Skeletal muscle cell (primary cell): ENCODE measurements around the gene DUS1L.

Experiments
- DNase-seq: peaks from one replicate; pipeline ENCODE4 v3.0.0-alpha.2; 2010; ENCODE audit warnings: low read depth
- H3K4me3 ChIP-seq: 2 replicates; pipeline ENCODE4 v1.5.1; 2011; ENCODE audit warnings: low read depth, mild to moderate bottlenecking, control low read depth, low read length, moderate library complexity

Gene DUS1L

DNA sequence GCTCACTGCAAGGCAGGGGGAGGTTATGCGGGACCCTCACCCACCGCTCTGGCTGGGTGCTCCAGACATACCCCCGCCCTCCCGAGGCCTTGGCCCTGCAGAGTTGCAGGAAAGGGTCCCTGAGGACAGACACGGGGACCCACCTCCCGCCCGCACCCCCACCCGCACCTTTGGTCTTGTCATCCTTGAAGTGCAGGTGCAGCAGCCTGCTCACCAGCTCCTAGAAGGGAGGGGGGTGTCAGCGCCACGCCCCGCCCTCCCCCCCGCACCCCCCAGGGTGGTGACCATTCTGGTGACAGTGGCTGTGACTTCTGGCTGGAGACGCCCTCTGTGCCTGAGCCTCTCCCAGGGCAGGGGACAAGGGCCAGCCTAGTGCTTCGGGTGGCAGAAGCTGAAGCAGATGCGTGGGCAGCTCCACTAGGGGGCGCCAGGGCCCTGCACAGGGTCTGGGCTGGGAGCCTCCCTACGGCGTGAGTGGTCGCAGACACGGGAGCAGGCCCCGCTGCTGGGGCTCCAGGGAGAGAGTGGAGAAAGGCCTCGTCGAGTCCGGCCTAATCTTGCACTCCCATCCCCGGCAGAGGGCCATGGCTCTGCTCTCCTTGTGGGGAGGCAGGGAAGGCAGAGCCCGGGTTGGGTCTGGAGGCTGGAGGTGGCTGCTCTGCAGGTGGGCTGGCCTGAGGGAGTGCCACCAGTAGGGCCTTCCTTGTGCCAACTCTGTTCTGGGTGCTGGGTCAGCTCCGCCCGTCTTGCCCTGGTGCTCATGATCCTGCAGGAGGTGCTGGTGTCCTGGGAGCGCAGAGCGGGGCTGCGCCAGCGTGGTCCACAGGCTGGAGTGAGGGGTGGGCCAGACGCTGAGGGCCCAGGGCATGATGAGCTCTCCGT is 45.7 kb downstream of the DUS1L start:
- no peak overlapping the region for H3K4me3 ChIP-seq
- no peak for DNase-seq

DNA sequence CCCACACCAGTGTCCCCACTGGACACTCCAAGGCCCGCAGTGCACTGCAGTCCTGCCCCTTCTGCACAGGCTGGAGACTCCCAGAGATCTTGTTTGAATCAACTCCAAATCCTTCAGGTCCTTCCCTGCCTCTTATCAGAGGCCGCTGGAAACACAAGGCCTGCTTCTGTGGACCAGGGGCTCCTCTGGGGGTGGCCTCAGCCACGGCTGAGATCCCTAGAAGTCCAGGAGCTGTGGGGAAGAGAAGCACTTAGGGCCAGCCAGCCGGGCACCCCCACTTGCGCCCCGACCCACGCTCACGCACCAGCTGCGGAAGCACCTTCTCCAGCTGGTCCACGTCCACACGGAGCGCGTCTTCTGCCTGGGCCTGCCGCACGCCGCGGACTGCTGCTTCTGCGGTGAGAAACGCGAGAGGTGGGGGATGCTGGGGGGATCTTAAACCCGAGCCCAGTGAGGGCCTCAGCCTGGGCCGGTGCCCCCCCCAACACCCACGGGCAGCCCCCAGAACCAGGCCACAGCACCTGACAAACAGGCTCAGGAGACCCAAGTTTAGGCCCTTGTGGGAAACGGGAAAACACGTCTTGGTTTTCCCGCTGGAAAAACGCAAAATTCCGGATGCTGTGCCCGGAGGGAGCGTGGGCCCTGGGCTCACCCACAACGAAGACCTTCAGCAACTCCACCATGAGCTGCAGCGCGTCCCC is 46.5 kb downstream of the DUS1L start:
- DNase-seq: no peak
- no peak overlapping the region for H3K4me3 ChIP-seq

DNA sequence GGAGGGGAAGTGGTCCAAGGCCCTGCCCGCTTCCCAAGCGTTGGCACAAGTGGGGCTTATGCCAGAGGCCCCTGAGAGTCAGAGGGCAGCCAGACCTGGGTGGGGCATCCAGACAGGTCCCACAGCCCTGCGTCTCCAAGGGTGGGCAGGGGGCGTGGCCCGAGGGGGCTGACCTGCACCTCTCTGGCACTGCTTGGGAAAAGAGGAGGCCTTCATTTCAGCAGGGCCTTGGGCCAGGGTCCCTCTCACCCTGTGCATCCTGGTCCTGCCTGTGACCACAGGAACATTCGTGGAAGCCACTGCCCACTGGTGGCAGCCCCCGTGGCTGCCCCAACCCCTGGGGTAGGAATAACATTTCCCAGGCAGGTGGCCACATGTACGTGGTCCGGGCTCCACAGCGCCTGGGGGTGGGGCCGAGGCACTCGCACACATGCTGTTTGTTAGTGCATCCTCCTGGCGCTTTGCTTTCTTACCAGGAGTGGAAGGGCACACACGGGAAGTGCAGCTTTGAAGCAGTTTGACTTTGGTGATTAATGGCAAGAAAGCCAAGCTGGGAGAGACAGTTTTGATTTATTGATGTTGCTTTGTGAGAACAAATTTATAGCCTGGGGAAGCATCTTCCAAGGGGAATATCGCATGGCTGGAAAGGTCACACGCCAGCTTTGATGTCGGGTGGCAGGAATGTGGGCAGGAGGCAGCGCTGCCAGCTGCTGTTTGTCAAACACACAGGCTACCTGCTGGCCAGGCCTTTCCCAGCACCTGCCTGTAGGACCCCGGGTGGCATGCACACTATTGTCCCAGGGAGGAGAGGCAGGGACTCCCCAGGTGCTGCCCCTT is 47.2 kb downstream of the DUS1L start:
- DNase-seq: no peak
- H3K4me3 ChIP-seq: no peak overlapping the region

DNA sequence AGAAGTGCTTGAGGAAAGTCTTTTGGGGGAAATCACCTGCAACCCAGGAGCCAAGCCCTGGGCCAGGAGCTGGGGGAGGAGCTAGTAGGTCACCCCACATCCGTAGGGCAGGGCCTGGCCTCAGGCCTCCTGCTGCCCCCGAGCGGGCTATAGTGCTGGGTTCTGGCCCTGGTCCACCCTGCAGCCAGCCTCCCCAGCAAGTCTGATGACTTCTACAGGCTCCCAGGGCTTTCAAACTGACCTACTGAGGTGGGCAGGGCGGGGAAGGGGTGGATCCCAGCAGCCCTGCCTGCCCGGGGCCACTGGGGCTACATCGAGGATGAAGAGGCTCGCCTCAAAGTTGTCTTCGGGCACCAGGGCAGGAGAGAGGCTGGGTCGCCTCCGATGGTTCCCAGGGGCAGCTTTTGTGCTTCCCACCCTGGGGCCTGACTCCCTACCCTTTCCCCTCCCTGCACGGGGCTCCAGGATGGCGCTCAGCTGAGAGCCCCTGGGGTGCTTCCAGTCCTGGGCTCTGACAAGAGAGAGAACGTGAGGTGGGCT is 47.9 kb downstream of the DUS1L start:
- no peak overlapping the region for H3K4me3 ChIP-seq
- DNase-seq: no peak

DNA sequence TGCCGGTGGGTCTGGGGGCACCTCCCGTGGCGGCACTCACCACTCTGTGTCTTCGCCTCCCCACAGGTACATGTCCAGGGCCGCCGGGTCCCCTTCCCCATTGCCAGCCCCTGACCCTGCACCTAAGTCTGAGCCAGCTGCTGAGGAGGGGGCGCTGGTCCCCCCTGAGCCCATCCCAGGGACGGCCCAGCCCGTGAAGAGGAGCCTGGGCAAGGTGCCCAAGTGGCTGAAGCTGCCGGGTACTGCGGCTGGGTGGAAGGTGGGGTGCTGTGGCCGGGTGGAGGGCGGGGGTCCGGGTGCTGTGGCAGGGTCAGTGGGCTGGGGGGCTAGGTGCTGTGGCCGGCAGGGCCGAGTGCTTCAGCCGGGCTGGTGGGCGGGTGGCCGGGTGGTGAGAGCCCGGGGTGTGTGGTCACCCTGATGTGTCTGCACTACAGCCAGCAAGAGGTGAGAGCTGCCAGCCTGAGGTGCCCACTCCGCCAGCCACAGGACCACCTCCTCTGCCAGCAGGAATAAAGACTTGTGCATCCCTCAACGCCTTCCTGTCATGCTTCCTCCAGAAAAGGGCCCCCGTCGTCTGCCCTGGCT is 48.6 kb downstream of the DUS1L start:
- DNase-seq: no peak
- no peak overlapping the region for H3K4me3 ChIP-seq

DNA sequence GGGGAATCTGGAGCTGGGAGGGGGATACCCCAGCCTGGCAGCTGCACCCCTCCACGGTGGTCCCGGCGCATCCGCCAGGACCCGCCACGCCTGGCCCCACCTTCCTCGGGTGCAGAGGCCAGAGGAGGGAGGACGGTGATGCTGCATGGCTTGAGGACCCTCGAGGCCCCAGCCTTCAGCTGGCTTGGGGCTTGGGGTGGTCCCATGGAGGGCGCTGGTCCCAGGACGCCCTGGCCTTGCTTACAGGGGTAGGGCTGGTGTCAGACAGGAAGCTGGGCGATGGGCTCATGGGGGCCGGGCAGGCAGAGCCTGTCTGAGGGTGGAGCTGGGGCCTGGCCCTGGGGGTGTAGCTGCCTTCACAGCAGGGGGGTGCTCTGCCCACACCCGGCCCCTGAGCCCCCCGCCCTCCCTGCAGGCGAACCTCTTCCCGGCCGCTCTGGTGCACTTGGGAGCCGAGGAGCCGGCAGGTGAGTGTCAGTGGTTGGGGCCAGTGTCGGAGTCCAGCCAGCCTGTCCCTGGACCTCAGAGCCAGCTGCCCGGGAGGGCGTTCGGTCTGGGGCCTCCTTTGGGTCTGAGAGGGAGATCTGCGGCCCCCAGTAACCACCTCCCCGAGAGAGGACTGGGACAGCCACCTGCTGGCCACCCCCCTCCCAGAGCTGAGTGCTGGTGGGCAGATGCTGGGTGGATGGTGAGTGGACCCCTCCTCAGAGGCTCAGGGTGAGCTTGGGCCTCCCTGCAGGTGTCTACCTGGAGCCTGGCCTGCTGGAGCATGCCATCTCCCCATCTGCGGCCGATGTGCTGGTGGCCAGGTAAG is 49.3 kb downstream of the DUS1L start:
- DNase-seq: no peak
- H3K4me3 ChIP-seq: no peak overlapping the region

DNA sequence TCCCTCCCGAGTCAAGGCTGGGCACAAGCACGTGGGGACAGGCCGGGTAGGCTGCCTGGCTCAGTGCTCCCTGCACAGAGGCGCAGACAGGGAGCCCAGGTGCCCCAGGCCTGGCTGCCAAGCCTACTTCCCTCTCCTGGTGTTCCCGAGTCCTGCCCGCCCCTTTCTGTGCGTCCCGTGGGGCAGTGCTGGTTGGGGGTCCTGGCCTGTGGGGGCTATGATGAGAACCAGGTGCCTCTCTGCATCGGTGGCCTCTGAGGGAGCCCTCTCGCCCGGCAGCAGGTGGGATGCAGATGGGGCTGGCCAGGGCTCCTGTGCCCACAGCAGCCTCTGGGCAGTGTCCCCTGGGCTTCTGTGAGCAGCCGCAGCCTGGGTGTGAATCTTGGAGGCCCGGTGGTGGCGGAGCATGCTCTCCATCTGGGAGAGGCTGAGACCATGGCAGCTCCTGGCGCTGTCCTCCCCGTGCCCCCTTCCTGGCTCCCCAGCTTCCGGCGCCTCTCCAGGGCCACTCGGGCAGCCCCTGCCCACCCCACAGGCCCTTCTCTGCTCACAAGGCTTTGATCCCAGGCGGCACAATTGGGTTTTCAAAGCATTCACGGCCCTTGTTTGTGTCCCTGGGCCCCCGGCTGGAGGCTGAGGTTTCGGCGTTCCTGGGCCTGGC is 50.2 kb downstream of the DUS1L start:
- no peak overlapping the region for H3K4me3 ChIP-seq
- no peak for DNase-seq

DNA sequence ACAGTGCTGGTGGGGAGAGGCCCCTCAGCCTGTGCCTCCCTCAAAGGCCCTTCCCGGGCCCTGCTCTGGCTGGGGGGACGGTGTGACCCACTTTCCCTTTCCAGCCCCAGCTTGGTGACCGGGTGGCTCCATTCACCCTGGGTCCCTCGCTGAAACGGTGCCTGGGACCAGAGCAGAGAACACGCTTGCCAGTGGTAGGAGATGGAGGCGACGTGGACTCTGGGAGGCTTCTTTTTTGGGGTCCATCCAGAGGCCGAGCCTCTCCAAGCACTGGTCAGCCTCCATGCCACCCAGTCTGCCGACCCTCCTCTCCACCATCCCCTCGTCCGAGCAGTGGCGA is 50.7 kb downstream of the DUS1L start:
- no peak for DNase-seq

DNA sequence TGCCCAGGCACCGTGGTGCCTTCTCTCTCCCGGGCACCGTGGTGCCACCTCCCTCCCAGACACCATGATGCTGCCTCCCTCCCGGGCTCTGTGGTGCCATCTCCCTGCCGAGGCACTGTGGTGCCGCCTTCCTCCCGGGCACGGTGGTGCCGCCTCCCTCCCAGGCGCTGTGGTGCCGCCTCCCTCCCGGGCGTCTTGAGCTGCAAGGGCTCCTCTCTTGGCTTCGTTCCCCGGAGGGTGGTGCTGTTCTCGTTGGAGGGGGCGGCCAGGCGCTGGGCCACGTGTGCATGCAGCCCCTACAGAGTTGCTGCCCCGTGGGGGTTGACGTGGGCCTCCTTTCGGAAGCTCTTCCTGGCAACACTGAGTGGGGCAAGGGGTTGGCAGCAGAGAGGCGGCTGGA is 51.2 kb downstream of the DUS1L start:
- no peak for DNase-seq
- no peak overlapping the region for H3K4me3 ChIP-seq

More for the DNA sequence above, 50.7 kb downstream of the DUS1L start:
- H3K4me3 ChIP-seq: no peak overlapping the region

DNA sequence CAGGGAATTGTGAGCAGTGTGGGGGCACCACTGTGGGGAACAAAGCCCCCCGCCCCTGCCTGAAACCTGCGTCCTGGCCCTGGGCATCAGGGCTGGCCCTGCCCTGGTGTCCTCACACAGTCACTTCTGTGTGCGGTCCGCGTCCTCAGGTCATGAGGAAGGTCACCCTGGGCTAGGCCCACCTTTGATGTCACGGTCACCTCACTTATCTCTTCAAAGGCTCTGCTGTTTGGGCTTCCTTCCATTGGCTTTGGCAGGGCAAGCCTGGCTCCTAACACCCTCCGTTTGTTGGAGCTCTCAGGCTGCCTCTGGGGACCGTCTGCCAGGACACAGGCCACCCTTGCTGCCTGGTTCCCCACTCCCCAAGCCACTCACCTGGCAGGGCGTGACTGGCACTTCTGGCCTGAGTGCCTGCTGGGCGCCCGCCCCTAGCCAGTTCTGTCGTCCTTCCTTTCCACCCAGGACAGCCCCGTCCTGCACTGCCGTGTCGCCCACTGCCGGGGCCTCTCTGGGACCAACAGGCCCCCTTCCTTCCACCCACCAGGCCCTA is 51.8 kb downstream of the DUS1L start:
- H3K4me3 ChIP-seq: no peak overlapping the region
- no peak for DNase-seq

DNA sequence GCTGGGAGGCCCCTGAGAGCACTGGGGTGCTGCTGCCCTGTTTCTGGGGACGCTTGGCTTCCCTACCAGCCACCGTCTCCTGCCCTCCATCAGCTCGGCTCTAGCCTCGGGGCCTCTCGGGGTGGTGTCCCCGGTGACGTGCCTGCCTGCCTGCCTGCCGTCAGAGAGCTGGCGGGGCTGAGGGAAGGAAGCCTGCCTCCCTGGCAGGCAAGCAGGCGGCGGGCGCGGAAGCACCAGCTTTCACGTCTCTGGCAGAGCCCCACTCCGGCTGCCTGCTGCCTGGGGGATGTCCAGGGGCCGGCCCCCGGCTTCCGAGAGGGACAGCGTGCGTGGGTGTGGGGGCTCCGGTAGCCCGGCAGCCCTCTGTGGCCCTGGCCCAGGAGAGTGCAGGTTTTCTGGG is 52.3 kb downstream of the DUS1L start:
- no peak overlapping the region for H3K4me3 ChIP-seq
- no peak for DNase-seq

DNA sequence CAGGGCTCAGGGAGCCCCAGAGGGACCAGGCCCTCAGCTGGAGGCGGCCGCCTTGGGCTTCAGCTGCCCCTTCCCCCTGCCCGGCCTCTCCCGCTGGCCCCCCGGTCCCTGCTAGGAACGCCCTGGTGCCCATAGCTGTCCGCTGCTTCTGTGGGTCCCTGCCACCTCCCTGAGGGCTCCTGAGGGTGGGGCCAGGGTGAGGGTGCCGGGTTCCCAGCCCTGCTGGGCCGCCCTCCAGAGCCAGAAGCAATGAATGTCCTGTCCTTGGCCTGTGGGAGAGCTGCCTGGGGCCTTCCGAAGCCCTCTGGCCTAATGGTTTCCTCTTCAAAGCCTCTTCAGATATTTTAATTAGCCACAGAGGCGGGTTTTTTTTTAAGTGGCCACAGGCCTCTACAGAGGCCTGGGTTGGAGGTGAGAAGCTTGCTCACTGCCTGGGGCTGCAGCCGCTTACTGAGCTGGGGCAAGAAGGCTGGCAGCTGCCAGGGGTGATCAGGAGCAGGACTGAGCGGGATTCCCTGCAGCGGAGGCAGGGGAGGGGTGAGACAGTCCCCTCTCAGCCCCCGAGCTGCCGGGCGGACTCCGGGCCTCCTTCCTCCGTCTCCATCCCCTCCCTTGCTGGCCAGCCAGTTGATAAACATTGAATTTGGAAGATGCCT is 52.8 kb downstream of the DUS1L start:
- H3K4me3 ChIP-seq: no peak overlapping the region
- no peak for DNase-seq

DNA sequence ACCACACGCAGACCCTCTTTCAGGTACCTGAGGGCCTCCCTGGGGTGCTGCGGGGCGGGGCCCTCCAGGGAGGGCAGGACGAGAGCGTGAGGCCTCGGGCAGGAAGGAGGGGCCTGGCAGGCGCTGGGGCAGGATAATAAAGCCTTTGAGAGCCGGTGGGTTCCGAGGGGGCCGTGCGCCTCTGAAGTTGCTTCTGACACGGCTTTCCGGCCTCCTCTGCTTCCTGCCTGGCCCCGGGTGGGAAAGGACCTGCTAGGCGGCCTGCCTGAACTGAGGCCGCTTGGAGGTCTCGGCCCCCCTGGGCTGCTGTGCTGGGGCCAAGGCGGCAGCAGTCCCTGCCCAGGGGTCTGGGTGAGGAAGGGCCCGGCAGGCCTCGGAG is 53.4 kb downstream of the DUS1L start:
- no peak for DNase-seq
- no peak overlapping the region for H3K4me3 ChIP-seq

DNA sequence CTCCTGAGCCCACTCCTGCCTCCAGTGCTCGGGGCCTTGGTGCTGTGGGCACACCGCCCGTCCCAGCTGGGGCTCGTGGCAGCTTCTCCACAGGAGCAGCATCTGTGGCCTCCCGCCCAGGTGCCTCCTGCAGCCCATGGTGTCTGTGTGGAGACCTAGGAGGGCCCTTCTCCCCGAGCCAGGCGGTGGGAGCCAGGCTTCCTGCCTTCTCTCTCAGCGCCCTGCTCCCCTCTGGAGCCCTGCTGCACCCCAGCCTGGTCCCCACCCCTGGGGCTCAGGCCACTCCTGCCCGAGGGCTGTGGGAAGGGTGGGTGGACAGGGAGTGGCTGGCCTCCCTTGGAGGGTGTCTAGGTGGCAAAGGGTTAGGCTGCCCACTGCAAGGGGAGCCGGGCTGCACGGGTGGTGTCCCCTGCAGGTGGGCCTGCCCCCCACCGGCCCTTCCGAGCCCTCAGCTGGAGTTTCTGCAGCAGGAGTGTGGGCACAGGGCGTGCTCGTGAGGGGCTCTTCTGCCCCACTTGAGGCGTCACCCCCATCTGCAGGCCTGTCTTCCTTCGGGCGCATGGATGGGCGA is 53.9 kb downstream of the DUS1L start:
- no peak overlapping the region for H3K4me3 ChIP-seq
- no peak for DNase-seq

DNA sequence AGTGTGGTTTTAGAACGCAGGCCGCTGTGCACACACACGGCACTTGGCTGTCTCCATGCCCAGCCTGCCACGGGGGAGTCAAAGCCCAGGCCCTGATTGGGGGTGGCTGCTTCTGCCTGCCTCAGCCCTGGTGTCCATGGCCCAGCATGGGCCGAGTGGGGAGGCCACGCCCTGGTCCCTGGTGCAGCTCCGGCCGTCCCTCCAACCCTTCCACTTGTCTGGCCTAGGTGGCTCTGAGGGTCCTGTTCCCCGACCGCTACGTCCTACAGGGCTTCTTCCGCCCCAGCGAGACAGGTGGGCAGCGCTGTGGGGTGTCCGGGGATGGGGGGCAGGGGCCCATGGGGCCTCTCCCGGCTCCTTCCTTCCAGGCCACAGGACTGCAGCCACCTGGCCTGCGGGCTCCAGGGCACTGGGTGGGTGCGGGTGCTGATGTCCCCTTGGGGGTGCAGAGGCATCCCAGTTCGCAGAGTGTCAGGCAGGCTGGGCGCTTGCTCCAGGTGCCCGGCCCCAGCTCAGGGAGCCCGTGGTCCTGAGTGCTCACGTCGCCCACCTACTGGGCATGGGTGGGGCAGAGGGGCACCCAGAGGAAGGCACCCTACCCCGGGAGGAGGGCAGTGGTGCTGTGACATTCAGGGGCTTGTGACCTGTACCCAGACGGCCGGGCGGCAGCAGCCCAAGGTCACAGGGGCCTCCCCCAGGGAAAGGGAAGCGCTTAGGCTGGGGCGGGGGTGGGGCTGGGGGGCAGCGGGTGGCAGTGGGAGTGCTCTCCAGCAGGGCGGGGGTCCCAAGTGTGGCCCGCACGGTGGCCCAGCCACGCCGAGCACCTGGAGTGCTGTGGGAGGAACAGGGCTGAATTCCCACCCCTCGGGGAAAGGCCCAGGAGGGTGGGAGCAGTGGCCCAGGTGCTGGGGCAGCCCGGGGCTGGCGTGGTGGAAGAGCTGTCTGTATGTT is 54.8 kb downstream of the DUS1L start:
- no peak overlapping the region for H3K4me3 ChIP-seq

DNA sequence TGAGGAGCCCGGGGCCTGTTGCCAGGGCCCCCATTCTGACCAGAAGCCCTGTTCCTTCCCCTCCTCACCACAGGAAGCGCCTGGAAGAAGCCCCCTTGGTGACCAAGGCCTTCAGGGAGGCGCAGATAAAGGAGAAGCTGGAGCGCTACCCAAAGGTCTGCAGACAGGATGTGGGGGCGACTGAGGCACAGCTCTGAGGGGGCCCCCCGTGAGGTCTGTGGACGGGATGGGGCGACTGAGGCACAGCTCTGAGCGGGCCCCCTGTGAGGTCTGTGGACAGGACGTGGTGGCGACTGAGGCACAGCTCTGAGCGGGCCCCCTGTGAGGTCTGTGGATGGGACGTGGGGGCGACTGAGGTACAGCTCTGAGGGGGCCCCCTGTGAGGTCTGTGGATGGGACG is 56.2 kb downstream of the DUS1L start:
- DNase-seq: no peak
- H3K4me3 ChIP-seq: no peak overlapping the region

More for the DNA sequence above, 54.8 kb downstream of the DUS1L start:
- no peak for DNase-seq
